ENCODE results near the gene TOMM22. TPM values are rescaled to one million over a fixed set of nuclear protein-coding genes. Genes with fewer than 3 reads are reported as not detected.

Gene TOMM22
- total and polyA plus RNA-seq, 7 donors, result 37.7 to 65.2 (median 50.2) TPM

GRCh38 chr22:38700789-38701628, 19.3 kb downstream of the TOMM22 start, which contains the start of gene JOSD1:
Gene JOSD1 (minus strand): TSS chr22:38700943. CDS start chr22:38699987, 956 bp downstream.
- TF ChIP-seq POLR2AphosphoS5 (IDR thresholded peaks at IDR 0.05), result peak; percentile 99 to 100 (median 100)
- peak in 3 of 4 donors; percentile 56 to 95 (median 91) for TF ChIP-seq EP300 (IDR thresholded peaks at IDR 0.05)
- peak in 1 of 4 experiments; percentile 21 for TF ChIP-seq CTCF (IDR thresholded peaks at IDR 0.05)
- TF ChIP-seq POLR2A (IDR thresholded peaks at IDR 0.05), result peak; percentile 70 to 82
- Histone ChIP-seq H3K36me3 (no peaks in the 10 kb centered on the region), H3K27me3 (no peaks in the 10 kb centered on the region), H3K9me3 (no peaks in the 10 kb centered on the region), H3K4me1 (peaks cover 0 to 56% (median 53%) of the 10 kb centered on the region in 4 donors), H3K27ac (peak within 1 kb of the TSS; percentile 91 to 100 (median 99)), H3K4me3 (peak within 1 kb of the TSS; percentile 72 to 98 (median 88))
- intact Hi-C loops (cut with DNase I), result loop anchor here (2.0 to 5.0 kb wide), 2 partner anchors 54 to 616 kb away; partner anchors contain the start of genes RPL3 and SUN2
- DNase-seq, result peak; percentile 98
- WGBS, 2 donors, result 1% methylated on average over 94 of the region's 94 CpGs

GRCh38 chr22:38704654-38705234, 23.0 kb downstream of the TOMM22 start:
- no peaks in the 10 kb centered on the region for H3K27me3 ChIP-seq
- no peak for TF ChIP-seq EP300 (IDR thresholded peaks at IDR 0.05)
- TF ChIP-seq POLR2AphosphoS5 (IDR thresholded peaks at IDR 0.05), result no peak
- TF ChIP-seq POLR2A (IDR thresholded peaks at IDR 0.05), result no peak
- TF ChIP-seq CTCF (IDR thresholded peaks at IDR 0.05), result no peak
- DNase-seq, result no peak
- 7 to 18% methylated on average over 10 of the region's 10 CpGs for WGBS, 2 donors
- intact Hi-C loops (cut with DNase I), result loop anchor here (5.0 kb wide), 1 partner anchor 613 kb away; the partner anchor contains the start of gene RPL3
- peak overlapping the region; percentile 79 to 85 (median 82) for H3K27ac ChIP-seq
- H3K4me1 ChIP-seq, result peaks cover 0 to 39% (median 36%) of the 10 kb centered on the region in 4 donors
- no peaks in the 10 kb centered on the region for H3K9me3 ChIP-seq
- peak overlapping the region in 3 of 4 donors; percentile 22 to 37 (median 24) for H3K4me3 ChIP-seq
- H3K36me3 ChIP-seq, result peaks cover 0 to 5% (median 0%) of the 10 kb centered on the region in 4 donors

- Histone ChIP-seq H3K36me3 (peaks cover 0 to 8% (median 2%) of the 10 kb centered on the region in 4 donors), H3K27me3 (no peaks in the 10 kb centered on the region), H3K27ac (peak within 1 kb of the TSS; percentile 95 to 99 (median 98)), H3K9me3 (no peaks in the 10 kb centered on the region), H3K4me3 (peak within 1 kb of the TSS; percentile 73 to 98 (median 90)), H3K4me1 (peaks cover 0 to 36% (median 33%) of the 10 kb centered on the region in 4 donors)
- DNase-seq, result peak; percentile 100
- TF ChIP-seq POLR2A (IDR thresholded peaks at IDR 0.05) (peak; percentile 71 to 86), EP300 (IDR thresholded peaks at IDR 0.05) (no peak), POLR2AphosphoS5 (IDR thresholded peaks at IDR 0.05) (peak; percentile 70 to 97 (median 84))
- WGBS, 2 donors, result 0% methylated on average over 55 of the region's 55 CpGs
- intact Hi-C loops (cut with DNase I), result no loop called here
Measured at GRCh38 chr22:38705235-38706100, 23.7 kb downstream of the TOMM22 start, which contains the start of gene GTPBP1. Gene GTPBP1 (plus strand): TSS chr22:38705944. CDS start chr22:38705956, 12 bp downstream.

- intact Hi-C loops (cut with DNase I), result no loop called here
- no peaks in the 10 kb centered on the region for H3K9me3 ChIP-seq
- peak overlapping the region; percentile 95 to 99 (median 98) for H3K27ac ChIP-seq
- H3K4me3 ChIP-seq, result peak overlapping the region; percentile 73 to 98 (median 90)
- peak in 1 of 4 donors; percentile 42 for TF ChIP-seq POLR2AphosphoS5 (IDR thresholded peaks at IDR 0.05)
- TF ChIP-seq CTCF (IDR thresholded peaks at IDR 0.05), result no peak
- DNase-seq, result peak; percentile 78
- H3K27me3 ChIP-seq, result no peaks in the 10 kb centered on the region
- peaks cover 0 to 13% (median 2%) of the 10 kb centered on the region in 4 donors for H3K36me3 ChIP-seq
- WGBS, 2 donors, result 0 to 1% methylated on average over 80 of the region's 80 CpGs
- H3K4me1 ChIP-seq, result peaks cover 0 to 35% (median 31%) of the 10 kb centered on the region in 4 donors
Measured at GRCh38 chr22:38706101-38706900, 24.5 kb downstream of the TOMM22 start.

Data from sigmoid colon (tissue), 7 donors.